Measurements from ENCODE around the gene METTL4.
"Not testable (repeated sequence)": the region's sequence is repeated elsewhere in the genome, so short reads cannot be mapped to it uniquely, and the experiment has no call there.

The METTL4 gene

DNA sequence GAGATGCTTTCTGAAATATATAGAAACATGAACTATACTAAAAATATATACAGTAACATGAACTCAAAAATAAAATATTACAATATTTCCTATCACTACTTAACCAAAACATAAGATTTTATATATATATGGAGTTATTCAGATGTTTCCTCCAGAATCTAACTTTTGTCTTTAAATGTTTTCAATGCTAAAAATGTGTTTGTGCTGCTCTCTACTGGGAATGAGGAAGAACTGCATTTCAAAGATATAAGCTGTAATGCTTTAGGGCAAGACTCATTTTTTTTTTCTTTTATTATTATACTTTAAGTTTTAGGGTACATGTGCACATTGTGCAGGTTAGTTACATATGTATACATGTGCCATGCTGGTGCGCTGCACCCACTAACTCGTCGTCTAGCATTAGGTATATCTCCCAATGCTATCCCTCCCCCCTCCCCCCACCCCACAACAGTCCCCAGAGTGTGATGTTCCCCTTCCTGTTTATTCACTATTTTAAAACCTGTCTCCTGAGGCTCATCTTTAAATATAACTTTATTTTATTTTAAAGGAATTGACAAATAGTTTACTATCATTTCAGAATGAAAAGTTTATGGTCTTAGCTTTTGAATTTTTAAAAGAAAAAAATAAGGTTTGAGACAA is 29.3 kb downstream of the METTL4 start:
- ATAC-seq; H3K27ac Mint-ChIP-seq; H3K4me1 Mint-ChIP-seq; H3K4me3 Mint-ChIP-seq; H3K9me3 Mint-ChIP-seq; DNase-seq (ENCODE audit: low spot score in 2 of 2): not testable (repeated sequence)
- H3K36me3 Mint-ChIP-seq, result peaks cover 37% of the 10 kb centered on the region

DNA sequence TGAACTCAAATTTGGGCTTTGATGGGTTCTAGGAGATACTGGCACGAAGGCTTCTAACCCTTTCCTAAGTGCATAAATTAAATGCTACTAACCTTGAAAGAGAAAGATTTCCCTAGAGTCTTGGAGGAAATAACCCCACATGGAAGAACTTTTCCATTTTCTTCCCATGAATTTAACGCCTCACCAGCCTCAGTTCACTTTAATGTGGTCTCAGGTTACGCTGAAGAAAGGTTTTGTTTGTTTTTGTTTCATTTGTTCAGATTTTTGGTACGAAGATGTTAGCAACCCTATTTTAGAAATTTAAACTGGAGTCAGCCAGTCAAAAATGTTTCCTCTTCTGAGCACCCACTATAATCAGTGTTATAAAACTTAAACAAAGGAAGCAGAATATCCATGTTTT is 30.7 kb downstream of the METTL4 start:
- Mint-ChIP-seq H3K36me3 (peaks cover 32% of the 10 kb centered on the region), H3K27ac (no peak overlapping the region), H3K4me3 (no peak overlapping the region), H3K4me1 (no peaks in the 10 kb centered on the region), H3K9me3 (no peaks in the 10 kb centered on the region)
- DNase-seq (ENCODE audit: low spot score in 2 of 2) (no peak), ATAC-seq (no peak)

DNA sequence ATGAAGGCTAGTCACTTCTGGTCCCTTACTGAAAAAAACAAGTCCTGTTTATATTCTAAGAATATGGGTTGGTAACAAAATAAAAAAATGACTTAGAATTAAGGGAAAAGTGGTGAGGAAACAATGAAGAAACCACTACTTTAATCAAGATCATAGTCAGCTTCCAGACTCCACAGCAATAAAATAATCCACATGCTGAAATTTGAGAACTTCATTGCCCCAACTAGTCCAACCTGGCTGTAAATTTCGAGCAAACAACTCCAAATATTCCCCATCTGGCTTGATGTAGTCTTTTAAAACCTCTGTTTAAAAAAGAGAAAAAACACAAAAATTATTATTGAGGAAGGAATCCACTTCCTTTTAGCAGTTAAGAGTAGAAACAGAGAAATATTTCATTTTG is 32.5 kb downstream of the METTL4 start:
- ATAC-seq, result no peak
- no peak for DNase-seq (ENCODE audit: low spot score in 2 of 2)
- Mint-ChIP-seq H3K4me1 (no peaks in the 10 kb centered on the region), H3K27ac (no peak overlapping the region), H3K36me3 (peaks cover 29% of the 10 kb centered on the region), H3K4me3 (no peak overlapping the region), H3K9me3 (no peaks in the 10 kb centered on the region)

DNA sequence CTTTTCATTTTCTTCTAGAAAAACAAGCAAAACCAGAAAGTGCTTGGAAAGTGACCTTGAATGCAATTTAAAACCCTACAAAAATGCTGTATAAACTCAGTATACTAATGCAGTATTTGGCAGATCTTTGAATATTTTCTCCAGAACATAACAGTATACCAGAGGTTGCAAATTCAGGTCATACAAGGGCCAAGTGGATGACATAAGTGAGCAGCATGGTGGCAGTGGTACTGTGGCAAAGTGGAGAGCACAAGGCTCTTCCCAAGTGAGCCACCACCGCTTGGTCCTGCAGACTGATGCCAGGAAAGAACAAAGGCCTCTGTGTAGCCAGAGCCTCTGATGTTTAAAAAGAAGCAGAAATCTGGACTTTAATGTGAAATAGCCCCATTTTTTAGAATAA is 33.1 kb downstream of the METTL4 start:
- Mint-ChIP-seq H3K36me3 (peaks cover 28% of the 10 kb centered on the region), H3K27ac (no peak overlapping the region), H3K4me1 (no peaks in the 10 kb centered on the region), H3K4me3 (no peak overlapping the region), H3K9me3 (no peaks in the 10 kb centered on the region)
- ATAC-seq (no peak), DNase-seq (ENCODE audit: low spot score in 2 of 2) (no peak)

DNA sequence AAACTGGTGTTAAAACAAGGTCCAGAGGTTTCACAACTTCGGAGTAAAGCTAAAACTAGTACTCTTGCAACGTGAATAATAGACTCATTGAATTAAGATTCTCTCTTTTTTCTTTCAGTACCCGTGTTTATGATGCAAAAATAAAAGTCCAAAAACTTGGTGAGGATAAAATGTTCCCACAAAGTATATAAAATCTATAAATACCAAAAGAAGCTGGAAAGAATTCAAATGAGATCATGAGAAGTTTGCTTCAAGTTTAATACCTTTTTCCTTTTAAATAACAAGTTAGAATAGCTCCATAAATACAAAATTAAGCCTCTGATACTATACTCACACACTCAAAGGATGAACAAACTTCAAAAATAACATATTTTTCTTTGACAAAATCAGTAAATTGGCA is 34.0 kb downstream of the METTL4 start:
- H3K4me1 Mint-ChIP-seq, result no peaks in the 10 kb centered on the region
- DNase-seq (ENCODE audit: low spot score in 2 of 2) (no peak), ATAC-seq (no peak)
- H3K4me3 Mint-ChIP-seq, result no peak overlapping the region
- no peaks in the 10 kb centered on the region for H3K9me3 Mint-ChIP-seq
- no peak overlapping the region for H3K27ac Mint-ChIP-seq
- peaks cover 21% of the 10 kb centered on the region for H3K36me3 Mint-ChIP-seq

DNA sequence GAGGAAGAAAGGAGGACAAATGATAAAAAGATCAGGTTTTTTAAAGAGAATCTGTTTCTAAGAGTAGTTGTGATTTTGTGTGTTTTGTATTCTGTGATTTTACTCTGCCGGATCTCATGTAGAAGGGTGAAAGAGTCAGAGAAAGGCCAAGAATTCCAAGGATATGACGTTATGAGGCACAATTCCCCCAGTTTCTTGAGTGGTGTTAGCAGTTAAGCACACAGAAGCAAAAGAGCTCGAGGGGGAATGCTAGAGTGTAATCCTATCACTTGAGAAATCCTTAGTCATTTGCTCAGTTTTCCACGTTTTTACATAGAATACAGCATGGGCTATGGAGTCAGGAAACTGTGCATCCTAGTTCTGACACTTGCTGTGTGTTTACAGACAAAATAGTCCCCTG is 34.8 kb downstream of the METTL4 start:
- H3K9me3 Mint-ChIP-seq, result no peaks in the 10 kb centered on the region
- no peak overlapping the region for H3K4me3 Mint-ChIP-seq
- DNase-seq (ENCODE audit: low spot score in 2 of 2), result no peak
- H3K4me1 Mint-ChIP-seq, result no peaks in the 10 kb centered on the region
- no peak overlapping the region for H3K27ac Mint-ChIP-seq
- ATAC-seq, result no peak
- peaks cover 21% of the 10 kb centered on the region for H3K36me3 Mint-ChIP-seq

DNA sequence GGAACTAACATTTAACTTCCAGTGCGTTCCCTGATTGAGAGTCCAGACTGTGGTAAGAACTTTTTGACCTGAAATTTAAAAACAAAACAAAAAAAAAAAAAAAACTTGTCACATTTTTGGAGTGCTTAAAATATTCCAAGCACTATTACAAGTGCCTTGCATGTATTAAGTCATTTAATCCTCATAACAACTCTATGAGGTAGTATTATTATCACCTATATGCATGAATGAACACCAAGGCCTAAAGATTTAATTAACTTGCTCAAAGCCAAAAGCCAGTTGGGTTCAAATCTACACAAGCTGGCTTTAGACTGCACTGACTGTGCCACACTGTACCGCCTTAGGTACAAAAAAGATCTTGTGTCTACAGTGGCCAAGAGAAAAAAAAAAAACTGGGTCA is 35.2 kb downstream of the METTL4 start:
- H3K4me3 Mint-ChIP-seq, result no peak overlapping the region
- DNase-seq (ENCODE audit: low spot score in 2 of 2) (no peak), ATAC-seq (no peak)
- no peaks in the 10 kb centered on the region for H3K9me3 Mint-ChIP-seq
- peaks cover 21% of the 10 kb centered on the region for H3K36me3 Mint-ChIP-seq
- H3K27ac Mint-ChIP-seq, result no peak overlapping the region
- H3K4me1 Mint-ChIP-seq, result no peaks in the 10 kb centered on the region

DNA sequence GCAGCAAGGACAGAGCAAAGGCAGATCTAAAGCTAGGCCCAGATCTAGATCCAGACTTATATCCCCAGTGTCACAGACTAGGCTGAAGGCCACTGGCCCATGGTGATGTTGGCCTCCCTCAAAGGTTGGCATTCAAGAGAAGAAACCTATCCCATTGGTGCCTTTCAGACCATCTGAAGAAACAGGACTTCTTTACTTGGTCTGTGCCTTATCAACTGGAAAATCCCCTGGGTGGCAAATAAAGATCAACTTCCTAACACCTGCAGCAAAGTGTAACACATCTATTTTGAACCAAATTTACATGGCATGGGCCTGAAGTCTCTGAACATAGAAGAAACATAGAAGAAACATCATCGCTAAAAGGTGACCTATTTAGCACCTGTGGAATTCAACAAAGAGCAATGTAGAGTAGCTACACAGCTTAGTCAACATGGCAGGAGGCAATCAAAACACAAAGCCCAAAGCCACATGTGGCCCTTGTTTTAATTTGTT is 35.8 kb downstream of the METTL4 start:
- DNase-seq (ENCODE audit: low spot score in 2 of 2), result no peak
- Mint-ChIP-seq H3K36me3 (peaks cover 21% of the 10 kb centered on the region), H3K4me1 (no peaks in the 10 kb centered on the region), H3K27ac (no peak overlapping the region), H3K9me3 (no peaks in the 10 kb centered on the region), H3K4me3 (no peak overlapping the region)
- no peak for ATAC-seq

DNA sequence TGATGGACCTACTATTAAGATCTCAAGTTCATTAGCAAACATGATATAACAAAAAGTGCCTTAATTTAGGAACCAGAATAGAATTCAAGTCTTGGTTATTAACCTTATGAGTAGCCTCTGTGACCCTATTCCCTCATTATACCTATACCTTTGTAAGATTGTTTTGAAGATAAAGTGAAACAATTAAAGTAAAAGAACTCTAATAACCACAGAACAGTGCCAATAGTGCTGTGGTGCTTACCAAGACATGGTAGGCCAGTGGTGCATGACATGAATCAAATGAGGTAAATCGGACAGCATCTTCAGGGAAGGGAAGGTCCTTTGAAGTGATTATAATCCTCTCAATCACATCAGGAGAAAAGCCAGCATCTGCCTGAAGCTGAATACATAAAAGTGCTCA is 36.4 kb downstream of the METTL4 start:
- H3K9me3 Mint-ChIP-seq, result no peaks in the 10 kb centered on the region
- peaks cover 21% of the 10 kb centered on the region for H3K36me3 Mint-ChIP-seq
- no peak overlapping the region for H3K27ac Mint-ChIP-seq
- no peak for DNase-seq (ENCODE audit: low spot score in 2 of 2)
- no peaks in the 10 kb centered on the region for H3K4me1 Mint-ChIP-seq
- no peak overlapping the region for H3K4me3 Mint-ChIP-seq
- ATAC-seq, result no peak

DNA sequence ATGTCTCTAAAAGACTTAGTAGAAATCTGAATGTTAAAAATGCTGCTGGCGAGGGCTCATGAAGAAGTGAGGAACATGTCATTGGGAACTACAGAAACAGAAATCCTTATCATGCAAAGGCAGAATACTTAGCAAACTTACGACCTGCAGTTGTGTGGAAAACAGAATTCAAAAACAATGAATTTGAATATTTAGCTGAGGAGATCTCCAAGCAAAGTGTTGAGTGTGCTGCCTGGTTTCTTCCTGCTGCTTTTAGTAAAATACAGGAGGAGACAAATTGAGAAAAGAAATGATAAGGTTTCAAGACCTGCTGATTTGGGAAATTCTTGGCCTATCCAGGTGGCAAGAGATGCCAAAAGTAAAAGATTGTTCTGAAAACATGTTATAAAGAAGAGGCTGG is 38.5 kb downstream of the METTL4 start:
- DNase-seq (ENCODE audit: low spot score in 2 of 2) (no peak), ATAC-seq (no peak)
- Mint-ChIP-seq H3K27ac (no peak overlapping the region), H3K4me1 (no peaks in the 10 kb centered on the region), H3K36me3 (peaks cover 8% of the 10 kb centered on the region), H3K9me3 (no peaks in the 10 kb centered on the region), H3K4me3 (no peak overlapping the region)

DNA sequence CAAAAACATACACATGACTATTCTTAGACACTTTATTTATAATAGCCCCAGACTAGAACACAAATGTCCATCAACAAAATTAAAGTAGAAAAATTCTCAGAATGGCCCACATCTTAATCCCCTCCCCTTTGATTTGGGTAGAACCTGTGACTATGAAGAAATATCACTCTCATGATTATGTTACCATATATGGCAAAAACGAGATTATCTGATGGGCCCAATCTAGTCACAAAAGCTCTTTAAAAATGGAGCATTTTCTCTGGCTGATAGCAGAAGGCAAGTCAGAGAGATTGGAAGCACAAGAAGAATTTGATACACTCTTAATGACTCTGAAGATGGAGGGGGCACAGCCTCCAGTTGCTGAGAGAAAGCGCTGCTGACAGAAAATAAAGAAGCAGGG is 39.6 kb downstream of the METTL4 start:
- Mint-ChIP-seq H3K9me3 (no peaks in the 10 kb centered on the region), H3K27ac (no peak overlapping the region), H3K4me3 (no peak overlapping the region), H3K4me1 (no peaks in the 10 kb centered on the region), H3K36me3 (peaks cover 8% of the 10 kb centered on the region)
- DNase-seq (ENCODE audit: low spot score in 2 of 2) (no peak), ATAC-seq (no peak)

DNA sequence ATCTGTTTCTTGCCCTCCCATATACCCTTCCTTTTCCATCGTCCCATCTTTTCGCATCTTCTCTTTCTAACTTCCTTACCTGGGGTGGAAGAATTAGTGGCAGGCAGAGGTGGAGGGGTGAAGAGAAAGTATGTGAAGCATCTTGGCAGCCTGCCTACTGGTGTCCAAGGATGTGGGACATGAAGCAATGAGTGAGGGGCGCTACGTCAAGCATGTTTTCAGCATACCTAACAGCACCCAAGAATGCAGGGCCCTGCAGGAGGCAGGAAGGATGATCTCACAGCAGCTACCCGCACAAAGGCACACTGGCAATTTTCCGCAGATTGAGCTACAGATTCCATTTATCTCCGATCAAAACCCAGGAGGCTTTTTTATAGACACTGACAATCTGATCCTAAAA is 42.2 kb downstream of the METTL4 start:
- H3K36me3 Mint-ChIP-seq, result no peaks in the 10 kb centered on the region

DNA sequence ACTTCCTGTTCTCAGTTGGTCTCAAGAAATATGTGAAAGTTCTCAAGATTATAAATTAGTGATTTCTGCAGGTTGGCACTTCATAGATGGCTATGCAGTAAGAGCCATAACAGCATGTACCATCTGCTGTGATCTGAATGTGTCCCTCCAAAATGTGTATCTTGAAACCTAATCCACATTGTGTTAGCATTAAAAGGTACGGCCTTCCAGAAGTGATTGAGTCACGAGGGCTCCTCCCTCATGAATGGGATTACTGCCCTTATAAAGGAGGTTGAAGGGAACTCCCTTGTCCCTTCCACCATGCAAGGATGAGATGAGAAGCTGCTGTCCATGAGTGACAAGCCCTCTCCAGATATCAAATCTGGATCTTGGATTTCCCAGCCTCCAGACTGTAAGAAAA is 45.0 kb downstream of the METTL4 start:
- no peaks in the 10 kb centered on the region for H3K4me1 Mint-ChIP-seq
- H3K36me3 Mint-ChIP-seq, result no peaks in the 10 kb centered on the region

More for the DNA sequence above, 42.2 kb downstream of the METTL4 start:
- Mint-ChIP-seq H3K4me3 (no peak overlapping the region), H3K9me3 (no peaks in the 10 kb centered on the region), H3K4me1 (no peaks in the 10 kb centered on the region), H3K27ac (no peak overlapping the region)
- DNase-seq (ENCODE audit: low spot score in 2 of 2) (no peak), ATAC-seq (no peak)

DNA sequence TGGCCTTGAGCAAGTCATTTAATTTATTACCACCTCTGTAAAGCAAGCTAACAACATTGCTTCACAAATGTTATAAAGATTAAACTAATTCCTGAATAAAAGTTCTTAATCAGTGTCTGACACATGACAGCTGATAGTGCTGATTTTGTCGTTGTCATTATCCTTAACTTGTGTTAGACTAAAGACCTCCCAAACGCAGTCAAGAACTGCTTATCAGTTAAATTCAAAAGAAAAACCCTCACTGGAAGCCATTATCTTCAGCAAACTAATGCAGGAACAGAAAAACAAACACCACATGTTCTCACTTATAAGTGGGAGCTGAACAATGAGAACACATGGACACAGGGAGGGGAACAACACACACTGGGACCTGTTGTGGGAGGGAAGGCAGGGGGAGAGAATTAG is 46.5 kb downstream of the METTL4 start:
- H3K4me1 Mint-ChIP-seq; H3K27ac Mint-ChIP-seq; H3K4me3 Mint-ChIP-seq; DNase-seq (ENCODE audit: low spot score in 2 of 2); H3K36me3 Mint-ChIP-seq; ATAC-seq; H3K9me3 Mint-ChIP-seq: not testable (repeated sequence)

More for the DNA sequence above, 45.0 kb downstream of the METTL4 start:
- Mint-ChIP-seq H3K27ac (no peak overlapping the region), H3K4me3 (no peak overlapping the region), H3K9me3 (no peaks in the 10 kb centered on the region)
- DNase-seq (ENCODE audit: low spot score in 2 of 2) (no peak), ATAC-seq (no peak)

DNA sequence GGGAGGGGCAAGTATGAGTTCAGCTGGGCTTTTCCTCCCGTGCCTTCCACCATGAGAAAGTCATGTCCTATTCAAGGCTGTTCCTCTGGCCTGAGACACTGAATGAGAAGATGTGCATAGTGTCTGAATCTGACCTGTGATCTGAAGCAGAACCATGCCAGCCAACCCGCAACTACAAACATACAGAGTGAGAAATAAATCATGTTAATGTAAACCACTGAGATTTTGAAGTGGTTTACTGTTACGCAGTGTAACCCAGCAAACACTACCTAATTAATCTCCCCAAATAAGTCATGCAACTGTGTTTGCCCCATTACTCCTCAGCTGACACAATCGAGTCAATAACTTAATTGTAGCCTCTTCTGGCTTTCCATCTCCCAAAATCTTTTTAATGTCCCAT is 49.2 kb downstream of the METTL4 start:
- no peak overlapping the region for H3K4me3 Mint-ChIP-seq
- DNase-seq (ENCODE audit: low spot score in 2 of 2) (no peak), ATAC-seq (no peak)
- no peak overlapping the region for H3K27ac Mint-ChIP-seq
- no peaks in the 10 kb centered on the region for H3K4me1 Mint-ChIP-seq
- H3K36me3 Mint-ChIP-seq, result no peaks in the 10 kb centered on the region
- H3K9me3 Mint-ChIP-seq, result no peaks in the 10 kb centered on the region

DNA sequence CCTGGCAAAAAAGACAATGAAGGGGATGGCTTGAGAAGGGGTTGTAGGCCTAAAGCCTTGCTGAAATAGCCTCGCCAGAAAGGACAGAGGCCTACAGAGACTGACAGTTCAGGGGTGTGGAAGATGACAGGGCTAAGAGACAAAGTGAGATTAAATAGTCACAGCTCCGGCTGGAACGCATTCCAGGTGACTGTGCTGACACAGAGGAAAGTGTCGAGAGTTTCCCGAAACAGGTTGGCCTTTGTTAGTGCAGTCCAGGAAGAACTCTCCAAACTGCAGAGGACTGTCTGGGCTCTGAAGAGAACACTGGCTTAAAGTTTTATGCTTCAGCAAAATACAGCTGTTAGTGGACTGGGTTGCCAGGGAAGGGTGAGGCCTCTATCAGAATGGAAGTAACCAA is 52.8 kb downstream of the METTL4 start:
- Mint-ChIP-seq H3K9me3 (no peaks in the 10 kb centered on the region), H3K27ac (no peak overlapping the region), H3K4me1 (peaks cover 14% of the 10 kb centered on the region), H3K4me3 (no peak overlapping the region), H3K36me3 (no peaks in the 10 kb centered on the region)
- DNase-seq (ENCODE audit: low spot score in 2 of 2) (no peak), ATAC-seq (no peak)

Data from stimulated activated effector memory CD8-positive, alpha-beta T cell treated with anti-CD3 and anti-CD28 coated beads, Interleukin-12 subunit alpha, Interleukin-12 subunit beta, amount 100 ng/mL, for 72 hours (primary cell).